Adrenal gland (tissue), 12 donors: ENCODE measurements around the gene TJP2. TPM values are rescaled to one million over a fixed set of nuclear protein-coding genes. Genes with fewer than 3 reads are reported as not detected.

ENCODE experiments used
- DNase-seq, 7 donors: peaks; one replicate each; pipeline ENCODE4 v3.0.0-alpha.2; 2019 to 2020
- H3K27ac ChIP-seq, 5 donors: fragments of 200-600 bp; sonication (generic) in 4 of 5; 1 replicate in 3 of 5; 2 replicates in 2 of 5; pipeline versions ENCODE4 v1.5.1 to v1.8.0; 2016 to 2020; ENCODE audit warnings: mild to moderate bottlenecking in 1 of 5
- H3K27me3 ChIP-seq: fragments of 200-600 bp; 2 replicates; pipeline ENCODE4 v1.8.0; 2021
- H3K36me3 ChIP-seq, 2 donors: fragments of 200-600 bp; replicated peaks in 1 of 2; 1 replicate in 1 of 2; 2 replicates in 1 of 2; pipeline versions ENCODE4 v1.5.1 to v1.8.0; 2018 to 2022
- H3K4me1 ChIP-seq, 2 donors: fragments of 200-600 bp; replicated peaks in 1 of 2; 1 replicate in 1 of 2; 2 replicates in 1 of 2; pipeline versions ENCODE4 v1.5.1 to v1.8.0; 2018 to 2021
- H3K4me3 ChIP-seq, 4 donors: fragments of 200-600 bp; sonication (generic) in 3 of 4; one replicate each; pipeline ENCODE4 v1.5.1; 2016 to 2018
- H3K9me3 ChIP-seq, 3 donors: fragments of 200-600 bp; sonication (generic) in 1 of 3; replicated peaks in 1 of 3; 1 replicate in 2 of 3; 2 replicates in 1 of 3; pipeline versions ENCODE4 v1.5.1 to v1.8.0; 2016 to 2021
- CTCF ChIP-seq, 6 experiments: fragments of 450-650 bp in 4 of 6; fragments of 200-600 bp in 2 of 6; sonication (generic) in 1 of 6; IDR thresholded peaks; 1 replicate in 5 of 6; 2 replicates in 1 of 6; pipeline versions ENCODE4 v1.5.1 to v1.8.0; 2016 to 2021; ENCODE audit warnings: antibody characterized with exemption in 6 of 6, mild to moderate bottlenecking in 2 of 6, moderate library complexity in 1 of 6
- POLR2A ChIP-seq, 2 donors: fragments of 450-650 bp; IDR thresholded peaks; one replicate each; pipeline ENCODE4 v1.6.1; 2017; ENCODE audit warnings: antibody characterized with exemption in 2 of 2, mild to moderate bottlenecking in 2 of 2, moderate library complexity in 1 of 2
- WGBS, 4 donors: extraction: QIAGEN DNeasy Blood & Tissue Kit in 2 of 4; methylation state at CpG; one replicate each; pipeline versions ENCODE4 v1.1.5 to v1.1.7; 2013 to 2017; 5-methylcytosine and 5-hydroxymethylcytosine counted together
- intact Hi-C, 2 donors: fragments of 100-400 bp; cut with DNase I; formaldehyde crosslinking; loops; one replicate each; pipeline versions ENCODE4 v1.14.1 to v1.15.0; 2022 to 2023
- polyA plus RNA-seq, 3 donors: library from polyadenylated mRNA; stranded (reverse); fragments of 200-250 nt in 2 of 3; fragments of 350-450 nt in 1 of 3; fragmentation: Illumina TruSeq in 1 of 3; extraction: RNeasy Lipid Tissue Mini Kit (QIAGEN cat#74804) in 1 of 3; gene quantifications; one replicate each; pipeline ENCODE4 v1.2.3, GENCODE V29; 2013 to 2014
- total RNA-seq, 9 donors: library from RNA; depleted of rRNA in 4 of 9; stranded (reverse); fragments of >200 nt in 4 of 9; fragments of 120-200 nt in 1 of 9; fragmentation: NEBNext Ultra II Directional in 1 of 9; extraction: Animal tissue kit (Norgen Biotek cat#: 25700) in 1 of 9; gene quantifications; one replicate each; pipeline versions ENCODE4 v1.1.0 to v1.2.4, GENCODE V29; 2013 to 2023
- donor health status: healthy with polysubstance abuse.
- donor health status: Bipolar disorder and iron deficiency.
- donor health status: DM: yes; HTN: yes; CAD: no.
- donor health status: DM: no; HTN: no; CAD: no.
- donor health status: DM: no; HTN: no; CAD: no.
- donor health status: DM: yes; HTN: yes; CAD: no.

The TJP2 gene
- total and polyA plus RNA-seq, 12 donors: 14.5 to 108 (median 30.2) TPM

- WGBS, 4 donors: 82 to 92% (median 85%) methylated on average over 8 to 9 of the region's 9 CpGs
- DNase-seq: peak in 2 of 7 donors; percentile 17 to 30
- no peak for TF ChIP-seq POLR2A (IDR thresholded peaks at IDR 0.05)
- no peak overlapping the region for H3K27ac ChIP-seq
- H3K27me3 ChIP-seq: no peaks in the 10 kb centered on the region
- peaks cover under 1 to 21% of the 10 kb centered on the region in 2 donors for H3K4me1 ChIP-seq
- H3K36me3 ChIP-seq: no peaks in the 10 kb centered on the region
- intact Hi-C loops: no loop called here
- H3K4me3 ChIP-seq: no peak overlapping the region
- H3K9me3 ChIP-seq: no peaks in the 10 kb centered on the region
Measured at GRCh38 chr9:69199769-69200470, 25.8 kb downstream of the TJP2 start.

- DNase-seq: no peak
- H3K27me3 ChIP-seq: no peaks in the 10 kb centered on the region
- TF ChIP-seq POLR2A (IDR thresholded peaks at IDR 0.05) (no peak), CTCF (IDR thresholded peaks at IDR 0.05) (no peak)
- 96 to 99% (median 98%) methylated on average over 4 of the region's 4 CpGs for WGBS, 4 donors
- no peak overlapping the region for H3K27ac ChIP-seq
- intact Hi-C loops: no loop called here
- H3K4me3 ChIP-seq: no peak overlapping the region
- H3K4me1 ChIP-seq: peaks cover 8 to 24% of the 10 kb centered on the region in 2 donors
- no peaks in the 10 kb centered on the region for H3K9me3 ChIP-seq
- H3K36me3 ChIP-seq: no peaks in the 10 kb centered on the region
Measured at GRCh38 chr9:69202556-69202955, 28.5 kb downstream of the TJP2 start.

GRCh38 chr9:69204326-69204725, 30.2 kb downstream of the TJP2 start:
- no peaks in the 10 kb centered on the region for H3K9me3 ChIP-seq
- no peak for TF ChIP-seq CTCF (IDR thresholded peaks at IDR 0.05)
- TF ChIP-seq POLR2A (IDR thresholded peaks at IDR 0.05): no peak
- no peaks in the 10 kb centered on the region for H3K27me3 ChIP-seq
- intact Hi-C loops: no loop called here
- DNase-seq: peak in 2 of 7 donors; percentile 20 to 31
- peak overlapping the region in 4 of 5 donors; percentile 42 to 76 (median 58) for H3K27ac ChIP-seq
- H3K4me1 ChIP-seq: peaks cover 8 to 31% of the 10 kb centered on the region in 2 donors
- peak overlapping the region in 1 of 4 donors; percentile 33 for H3K4me3 ChIP-seq
- H3K36me3 ChIP-seq: no peaks in the 10 kb centered on the region
- 14 to 20% (median 19%) methylated on average over 2 of the region's 2 CpGs for WGBS, 4 donors

GRCh38 chr9:69204849-69205248, 30.8 kb downstream of the TJP2 start:
- no peaks in the 10 kb centered on the region for H3K36me3 ChIP-seq
- no peaks in the 10 kb centered on the region for H3K9me3 ChIP-seq
- no peaks in the 10 kb centered on the region for H3K27me3 ChIP-seq
- H3K4me3 ChIP-seq: peak overlapping the region in 1 of 4 donors; percentile 33
- TF ChIP-seq CTCF (IDR thresholded peaks at IDR 0.05) (no peak), POLR2A (IDR thresholded peaks at IDR 0.05) (peak in 1 of 2 donors; percentile 32)
- intact Hi-C loops: no loop called here
- H3K27ac ChIP-seq: peak overlapping the region in 4 of 5 donors; percentile 42 to 76 (median 58)
- WGBS, 4 donors: 34 to 45% (median 42%) methylated on average over 4 to 7 of the region's 7 CpGs
- peaks cover 8 to 31% of the 10 kb centered on the region in 2 donors for H3K4me1 ChIP-seq
- peak; percentile 21 to 79 (median 67) for DNase-seq

- DNase-seq: no peak
- Histone ChIP-seq H3K36me3 (no peaks in the 10 kb centered on the region), H3K27ac (no peak overlapping the region), H3K4me1 (peaks cover 8 to 31% of the 10 kb centered on the region in 2 donors), H3K27me3 (no peaks in the 10 kb centered on the region), H3K9me3 (no peaks in the 10 kb centered on the region), H3K4me3 (no peak overlapping the region)
- intact Hi-C loops: no loop called here
- no peak for TF ChIP-seq CTCF (IDR thresholded peaks at IDR 0.05)
- no peak for TF ChIP-seq POLR2A (IDR thresholded peaks at IDR 0.05)
- WGBS, 4 donors: 94 to 97% (median 96%) methylated on average over 5 of the region's 5 CpGs
Measured at GRCh38 chr9:69206047-69206446, 32.0 kb downstream of the TJP2 start.
